Activated naive CD8-positive, alpha-beta T cell treated with anti-CD3 and anti-CD28 coated beads, Interleukin-2, amount 50 U/mL, for 16 hours (primary cell): Measurements from ENCODE around the gene VSIG2.
A peak's percentile ranks its signal among the peaks of the same experiment; 100 is the strongest.

Experiments used
- DNase-seq: peaks from one replicate; pipeline ENCODE4 v3.0.0-alpha.2; 2020; ENCODE audit warnings: low read depth, low spot score

VSIG2 gene

GRCh38 chr11:124763156-124763947 is 11.3 kb upstream of the VSIG2 start:
- peak; percentile 71 for DNase-seq

DNA sequence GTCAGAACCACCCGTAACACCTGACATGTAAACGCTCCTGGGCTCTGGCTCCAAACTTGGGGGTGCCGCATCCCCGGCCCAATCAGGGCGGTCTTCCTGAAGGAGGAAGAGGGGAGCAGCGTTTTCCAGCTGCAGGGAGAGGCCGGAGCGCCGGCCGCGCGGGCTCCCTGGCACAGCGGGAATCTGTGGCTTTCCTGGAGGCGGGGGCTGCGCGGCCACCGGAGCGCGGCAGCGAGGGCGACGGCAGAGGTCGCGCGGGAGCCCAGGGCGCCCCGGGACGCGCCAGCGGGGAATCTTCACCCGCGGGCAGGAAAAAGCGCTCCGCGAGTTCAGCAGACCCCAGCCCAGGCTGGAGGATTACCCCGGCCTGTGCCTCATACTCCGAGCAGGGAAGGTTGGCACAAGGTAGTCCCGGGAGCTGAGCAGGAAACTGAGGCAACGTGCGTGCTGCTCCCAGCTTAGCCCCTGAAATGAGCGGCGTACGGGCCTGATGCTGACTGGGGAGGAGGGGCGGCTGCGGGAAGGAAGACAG is 10.6 kb upstream of the VSIG2 start:
- DNase-seq = no peak

DNA sequence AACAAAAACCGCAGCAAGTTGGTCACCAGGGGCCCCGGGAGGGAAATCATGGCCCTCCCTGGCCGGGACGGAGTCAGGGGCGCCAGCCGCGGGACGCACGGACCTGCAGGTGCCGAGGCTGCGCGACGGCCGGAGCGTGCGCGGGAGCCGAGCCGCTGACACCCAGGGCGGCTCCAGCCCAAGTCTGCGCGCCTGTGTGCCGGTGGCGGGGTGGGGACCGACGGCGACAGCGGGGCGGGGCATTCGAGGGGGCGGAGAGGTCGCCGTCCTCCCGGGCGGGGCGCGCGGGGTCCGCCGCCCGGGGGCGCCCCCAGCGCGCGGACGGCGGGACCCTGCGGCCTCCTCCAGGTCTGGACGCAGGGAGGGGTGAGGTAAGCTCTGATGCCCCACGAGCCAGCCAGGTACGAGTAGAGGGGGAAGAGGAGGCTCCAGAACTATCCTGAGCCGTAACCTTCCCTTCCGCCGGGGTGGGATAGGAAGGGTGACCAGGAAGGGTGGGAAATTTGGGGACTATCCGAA is 10.1 kb upstream of the VSIG2 start, which contains the start of gene ESAM:
TSS of gene ESAM (minus strand) at position 186 of the 519 bp plus-strand sequence. CDS start at position 50, 136 bp downstream.
- no peak for DNase-seq

DNA sequence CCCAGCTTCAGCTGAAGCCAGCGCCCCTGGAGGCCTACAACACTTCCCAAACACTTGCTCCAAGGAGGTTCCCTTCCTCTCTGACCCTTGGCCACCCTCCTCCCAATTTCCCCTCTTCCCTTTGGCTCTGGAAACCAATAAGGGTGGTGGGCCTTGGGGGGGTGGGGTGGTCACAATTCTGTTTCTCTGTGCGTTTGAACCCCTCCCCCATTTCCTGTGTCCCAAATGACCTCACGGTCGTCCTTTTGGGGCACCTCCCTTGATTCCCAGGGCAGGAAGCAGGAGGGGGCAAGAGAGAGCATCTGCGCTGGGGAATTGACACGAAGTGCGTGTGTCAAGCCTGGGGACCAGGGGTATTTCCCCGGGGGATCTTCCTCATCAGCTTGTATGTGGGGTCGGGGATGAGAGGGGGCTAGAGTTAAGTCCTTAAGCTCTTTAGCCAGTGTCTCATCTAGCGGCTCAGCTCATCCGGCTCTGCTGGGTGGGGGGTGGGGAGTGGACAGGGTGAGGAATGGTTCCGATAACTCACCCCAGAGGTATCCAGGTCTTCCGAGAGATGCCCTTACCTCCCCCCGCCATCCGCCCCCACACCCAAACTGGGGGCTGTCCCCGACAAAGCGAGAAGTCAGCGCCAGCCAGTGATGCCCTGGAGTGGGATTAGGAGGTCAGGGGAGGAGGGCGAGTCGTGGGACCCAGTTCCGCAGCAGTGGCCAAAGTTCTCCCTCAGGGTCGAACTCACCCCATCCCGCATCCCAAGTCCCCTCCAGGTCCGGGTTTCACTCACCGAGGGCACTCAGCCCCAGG is 9.4 kb upstream of the VSIG2 start:
- DNase-seq = no peak

GRCh38 chr11:124760806-124761205 is 8.8 kb upstream of the VSIG2 start:
- DNase-seq = no peak

DNA sequence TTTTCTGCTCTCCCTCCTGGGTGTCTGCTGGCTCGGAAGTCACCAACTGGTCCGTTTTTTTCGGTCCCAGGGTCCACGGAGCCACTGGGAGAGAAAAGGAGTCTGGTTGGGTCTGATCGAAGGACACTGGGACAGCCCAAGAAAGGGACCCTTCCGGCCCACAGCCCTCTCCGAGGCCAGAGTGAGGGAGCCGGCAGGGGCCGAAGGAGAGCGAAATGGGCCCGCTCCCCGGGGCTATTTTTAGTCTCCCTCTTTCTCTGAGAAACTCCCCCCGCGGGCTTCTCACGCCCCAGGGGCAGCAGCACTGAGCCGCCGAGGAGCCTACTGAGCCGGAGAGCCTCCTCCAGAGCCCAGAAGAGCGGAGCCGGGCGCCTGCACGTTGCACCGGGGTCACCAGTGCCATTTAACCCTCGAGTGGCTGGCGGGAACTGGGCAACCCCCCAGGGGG is 8.2 kb upstream of the VSIG2 start:
- DNase-seq = no peak

- DNase-seq = no peak
Measured at GRCh38 chr11:124759266-124760204, 7.5 kb upstream of the VSIG2 start.

GRCh38 chr11:124758355-124759265 is 6.6 kb upstream of the VSIG2 start:
- no peak for DNase-seq

- DNase-seq = no peak
Measured at GRCh38 chr11:124757320-124757719, 5.3 kb upstream of the VSIG2 start.

DNA sequence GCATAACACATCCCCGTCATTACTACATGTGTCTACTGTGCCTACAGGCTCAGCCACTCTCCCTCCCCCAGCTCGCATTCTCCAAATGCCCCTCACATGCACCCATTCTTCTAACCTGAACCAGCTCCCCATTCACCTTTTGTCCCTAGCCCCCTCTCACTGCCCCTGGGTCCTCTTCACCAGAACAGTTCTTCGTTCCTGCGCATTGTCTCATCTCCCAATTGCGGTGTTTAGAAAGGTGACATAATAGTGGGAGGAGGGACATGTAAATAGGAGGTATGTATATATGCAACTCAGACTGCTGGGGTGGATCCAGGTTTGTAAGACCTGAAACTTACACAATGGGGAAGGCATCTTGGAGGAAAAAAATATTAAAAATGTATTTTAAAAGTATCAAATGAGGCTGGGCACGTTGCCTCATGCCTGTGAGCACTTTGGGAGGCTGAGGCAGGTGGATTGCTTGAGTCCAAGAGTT is 4.7 kb upstream of the VSIG2 start:
- DNase-seq = no peak

DNA sequence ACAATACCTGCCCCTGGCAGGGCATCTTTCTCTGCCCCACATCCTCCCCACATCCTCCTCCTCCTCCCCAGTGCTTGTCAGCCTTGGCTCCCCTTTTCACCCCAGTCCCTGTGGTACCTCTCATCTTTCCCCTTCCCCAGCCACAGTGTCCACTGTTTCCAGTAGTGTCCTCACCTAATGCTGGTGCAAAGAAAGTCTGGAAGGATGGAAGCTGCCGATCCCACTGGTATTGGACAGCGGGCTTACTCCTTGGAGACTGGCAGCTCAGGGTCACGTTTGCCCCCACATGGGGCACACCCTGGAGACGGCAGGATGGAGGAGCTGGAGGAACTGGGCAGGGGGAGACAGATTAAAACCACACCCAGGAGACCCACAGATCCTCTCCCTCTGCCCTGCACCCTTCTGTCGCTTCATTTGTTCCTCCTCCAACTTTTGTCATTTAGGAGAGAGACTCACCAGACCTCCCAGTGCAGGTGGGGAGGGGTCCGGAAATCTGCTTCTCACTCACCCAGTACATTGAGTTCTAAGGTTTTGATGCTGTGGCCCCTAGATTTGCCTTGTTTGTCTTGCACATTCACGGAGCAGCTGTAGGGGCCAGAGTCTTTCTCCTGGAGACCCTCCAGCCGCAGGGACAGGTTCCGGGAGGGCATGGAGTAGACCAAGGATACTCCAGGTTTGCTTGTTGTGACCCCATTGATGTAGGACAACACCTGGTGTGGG is 4.1 kb upstream of the VSIG2 start:
- no peak for DNase-seq

GRCh38 chr11:124754710-124755109 is 2.7 kb upstream of the VSIG2 start:
- DNase-seq = no peak

DNA sequence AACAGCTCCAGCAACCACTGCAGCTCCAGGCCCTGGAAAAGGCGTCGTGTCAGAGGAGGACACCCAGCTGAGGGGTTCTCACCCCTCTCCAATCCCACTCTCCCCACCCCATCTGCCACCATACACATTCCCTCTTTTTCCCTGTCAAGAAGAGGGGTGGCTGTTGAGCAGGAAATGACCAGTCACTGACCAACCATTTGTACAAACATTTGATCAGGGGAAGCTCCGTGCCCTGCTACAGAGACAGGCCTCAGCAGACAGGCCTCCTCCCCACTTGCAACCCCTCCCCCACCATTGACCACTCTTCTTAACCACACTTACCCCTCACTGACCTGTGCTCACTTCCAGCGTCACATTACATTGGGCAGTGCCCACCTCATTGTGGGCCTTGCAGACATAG is 2.3 kb upstream of the VSIG2 start:
- no peak for DNase-seq

GRCh38 chr11:124753624-124754023 is 1.6 kb upstream of the VSIG2 start:
- DNase-seq = no peak

GRCh38 chr11:124753205-124753604 is 1.1 kb upstream of the VSIG2 start:
- no peak for DNase-seq

GRCh38 chr11:124752471-124753102 is 532 bp upstream of the VSIG2 start:
- no peak for DNase-seq

DNA sequence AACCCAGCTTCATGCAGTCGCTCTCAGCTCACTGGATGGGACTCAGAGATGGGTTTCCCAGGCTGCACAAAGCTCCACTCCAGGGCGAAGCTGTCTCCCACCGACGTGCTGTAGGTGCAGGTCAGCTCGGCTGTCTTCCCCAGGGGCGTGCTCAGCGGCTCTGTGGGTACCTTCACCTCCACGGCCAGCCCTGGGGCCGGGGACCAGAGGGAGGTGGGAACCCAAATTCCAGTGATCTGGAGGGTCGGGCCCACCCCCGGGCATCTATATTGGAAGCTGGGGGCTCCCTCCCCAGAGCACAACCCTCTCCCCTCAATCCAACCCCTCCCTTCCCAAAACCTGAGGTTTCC is 689 bp downstream of the VSIG2 start:
- no peak for DNase-seq

- DNase-seq = no peak
Measured at GRCh38 chr11:124749912-124750311, 2.1 kb downstream of the VSIG2 start.
